ENCODE results near the gene ODAD2. TPM values are rescaled to one million over a fixed set of nuclear protein-coding genes. Genes with fewer than 3 reads are reported as not detected.

The ODAD2 gene
- total and polyA plus RNA-seq, 2 donors (not counting 1 experiment from before 2014, with no cell fraction given): 0.12 to 1.3 TPM

GRCh38 chr10:27949528-27950241 is 49.2 kb downstream of the ODAD2 start:
- no peak overlapping the region for H2AFZ ChIP-seq (ENCODE audit: low read length)
- TF ChIP-seq EZH2 (IDR thresholded peaks at IDR 0.05; ENCODE audit: low read length, missing control alignments): no peak
- TF ChIP-seq CTCF (conservative IDR thresholded peaks at IDR 0.05 in 1 of 2, IDR thresholded peaks at IDR 0.05 in 1 of 2; ENCODE audit: low read depth in 1 of 2, low read length in 2 of 2): no peak
- no peaks in the 10 kb centered on the region for H3K79me2 ChIP-seq (ENCODE audit: control insufficient read depth, insufficient read depth, low read length)
- no peak overlapping the region for H3K4me3 ChIP-seq (replicated peaks in 1 of 4; ENCODE audit: control extremely low read depth in 1 of 4, insufficient read depth in 1 of 4, low read depth in 3 of 4, low read length in 4 of 4)
- DNase-seq (ENCODE audit: low read depth in 2 of 2): peak in 1 of 2 donors; percentile 19
- no peak overlapping the region for H3K4me2 ChIP-seq (ENCODE audit: extremely low read depth, insufficient read depth, low read length)
- no peaks in the 10 kb centered on the region for H3K9me3 ChIP-seq (ENCODE audit: control insufficient read depth, insufficient read depth, low read depth, low read length)
- no peak overlapping the region for H3K27ac ChIP-seq (ENCODE audit: insufficient read depth, low read length)
- H3K36me3 ChIP-seq (ENCODE audit: control insufficient read depth, insufficient read depth, low read length): no peaks in the 10 kb centered on the region
- no peaks in the 10 kb centered on the region for H4K20me1 ChIP-seq (ENCODE audit: control insufficient read depth, extremely low read depth, insufficient read depth, low read length)
- H3K4me1 ChIP-seq (ENCODE audit: control insufficient read depth, extremely low read depth, insufficient read depth, low read length): no peaks in the 10 kb centered on the region
- no peaks in the 10 kb centered on the region for H3K27me3 ChIP-seq (ENCODE audit: control insufficient read depth, insufficient read depth, low read length)
- no peak overlapping the region for H3K9ac ChIP-seq (ENCODE audit: insufficient read depth, low read length)

- Histone ChIP-seq H2AFZ (ENCODE audit: low read length) (no peak overlapping the region), H3K4me1 (ENCODE audit: control insufficient read depth, extremely low read depth, insufficient read depth, low read length) (no peaks in the 10 kb centered on the region), H4K20me1 (ENCODE audit: control insufficient read depth, extremely low read depth, insufficient read depth, low read length) (no peaks in the 10 kb centered on the region), H3K4me2 (ENCODE audit: extremely low read depth, insufficient read depth, low read length) (no peak overlapping the region), H3K9me3 (ENCODE audit: control insufficient read depth, insufficient read depth, low read depth, low read length) (no peaks in the 10 kb centered on the region), H3K79me2 (ENCODE audit: control insufficient read depth, insufficient read depth, low read length) (no peaks in the 10 kb centered on the region), H3K9ac (ENCODE audit: insufficient read depth, low read length) (no peak overlapping the region), H3K4me3 (replicated peaks in 1 of 4; ENCODE audit: control extremely low read depth in 1 of 4, insufficient read depth in 1 of 4, low read depth in 3 of 4, low read length in 4 of 4) (no peak overlapping the region), H3K36me3 (ENCODE audit: control insufficient read depth, insufficient read depth, low read length) (no peaks in the 10 kb centered on the region), H3K27ac (ENCODE audit: insufficient read depth, low read length) (no peak overlapping the region), H3K27me3 (ENCODE audit: control insufficient read depth, insufficient read depth, low read length) (no peaks in the 10 kb centered on the region)
- DNase-seq (ENCODE audit: low read depth in 2 of 2): peak; percentile 3 to 26
- no peak for TF ChIP-seq EZH2 (IDR thresholded peaks at IDR 0.05; ENCODE audit: low read length, missing control alignments)
- no peak for TF ChIP-seq CTCF (conservative IDR thresholded peaks at IDR 0.05 in 1 of 2, IDR thresholded peaks at IDR 0.05 in 1 of 2; ENCODE audit: low read depth in 1 of 2, low read length in 2 of 2)
Measured at GRCh38 chr10:27948186-27948585, 50.7 kb downstream of the ODAD2 start.

GRCh38 chr10:27947540-27947939 is 51.3 kb downstream of the ODAD2 start:
- no peaks in the 10 kb centered on the region for H3K27me3 ChIP-seq (ENCODE audit: control insufficient read depth, insufficient read depth, low read length)
- no peaks in the 10 kb centered on the region for H3K36me3 ChIP-seq (ENCODE audit: control insufficient read depth, insufficient read depth, low read length)
- TF ChIP-seq CTCF (conservative IDR thresholded peaks at IDR 0.05 in 1 of 2, IDR thresholded peaks at IDR 0.05 in 1 of 2; ENCODE audit: low read depth in 1 of 2, low read length in 2 of 2): no peak
- TF ChIP-seq EZH2 (IDR thresholded peaks at IDR 0.05; ENCODE audit: low read length, missing control alignments): no peak
- H3K27ac ChIP-seq (ENCODE audit: insufficient read depth, low read length): no peak overlapping the region
- no peaks in the 10 kb centered on the region for H3K4me1 ChIP-seq (ENCODE audit: control insufficient read depth, extremely low read depth, insufficient read depth, low read length)
- no peak overlapping the region for H2AFZ ChIP-seq (ENCODE audit: low read length)
- no peak overlapping the region for H3K4me3 ChIP-seq (replicated peaks in 1 of 4; ENCODE audit: control extremely low read depth in 1 of 4, insufficient read depth in 1 of 4, low read depth in 3 of 4, low read length in 4 of 4)
- no peaks in the 10 kb centered on the region for H3K9me3 ChIP-seq (ENCODE audit: control insufficient read depth, insufficient read depth, low read depth, low read length)
- no peaks in the 10 kb centered on the region for H4K20me1 ChIP-seq (ENCODE audit: control insufficient read depth, extremely low read depth, insufficient read depth, low read length)
- H3K79me2 ChIP-seq (ENCODE audit: control insufficient read depth, insufficient read depth, low read length): no peaks in the 10 kb centered on the region
- no peak overlapping the region for H3K9ac ChIP-seq (ENCODE audit: insufficient read depth, low read length)
- DNase-seq (ENCODE audit: low read depth in 2 of 2): no peak
- H3K4me2 ChIP-seq (ENCODE audit: extremely low read depth, insufficient read depth, low read length): no peak overlapping the region
